ENCODE measurements around the gene VEPH1. TPM values are rescaled to one million over a fixed set of nuclear protein-coding genes. Genes with fewer than 3 reads are reported as not detected.

The VEPH1 gene
- total RNA-seq, 1 experiment from 2014 or later, result 0.51 TPM

GRCh38 chr3:157477441-157477840, 25.8 kb downstream of the VEPH1 start:
- Histone ChIP-seq H3K4me3 (ENCODE audit: low read depth in 2 of 2, low read length in 2 of 2) (no peak overlapping the region), H3K27ac (ENCODE audit: low read length) (no peak overlapping the region), H3K27me3 (ENCODE audit: control insufficient read depth, insufficient read depth, low read length) (no peaks in the 10 kb centered on the region), H3K4me1 (ENCODE audit: control insufficient read depth, insufficient read depth, low read length) (no peaks in the 10 kb centered on the region), H3K9me3 (ENCODE audit: control insufficient read depth, insufficient read depth, low read depth, low read length) (no peaks in the 10 kb centered on the region), H3K36me3 (ENCODE audit: control insufficient read depth, insufficient read depth, low read length) (no peaks in the 10 kb centered on the region)
- CTCF ChIA-PET, result no interaction called here
- no peak for DNase-seq (ENCODE audit: low read depth, low spot score)
- BruUV-seq (replicated peaks), result no TSS peak
- intact Hi-C loops (cut with micrococcal nuclease; ENCODE audit: unreplicated experiment) (no loop called here), in situ Hi-C loops (cut with HindIII; ENCODE audit: low pct_unique_long_range_greater_than_20kb, low sequenced_read_pairs) (no loop called here)
- no peak for TF ChIP-seq TCF7L2 (IDR thresholded peaks at IDR 0.05; ENCODE audit: low read depth, low read length)
- no peak for TF ChIP-seq CTCF (IDR thresholded peaks at IDR 0.05)
- TF ChIP-seq REST (IDR thresholded peaks at IDR 0.05; ENCODE audit: insufficient read depth in 1 of 2, low read depth in 2 of 2, low read length in 1 of 2), result no peak
- TF ChIP-seq POLR2AphosphoS5 (IDR thresholded peaks at IDR 0.05; ENCODE audit: low read depth, low read length), result no peak
- no peak for TF ChIP-seq SIN3A (IDR thresholded peaks at IDR 0.05; ENCODE audit: borderline replicate concordance, insufficient read depth, low read depth, low read length)
- ATAC-seq, result no peak
- POLR2A ChIA-PET, result no interaction called here

DNA sequence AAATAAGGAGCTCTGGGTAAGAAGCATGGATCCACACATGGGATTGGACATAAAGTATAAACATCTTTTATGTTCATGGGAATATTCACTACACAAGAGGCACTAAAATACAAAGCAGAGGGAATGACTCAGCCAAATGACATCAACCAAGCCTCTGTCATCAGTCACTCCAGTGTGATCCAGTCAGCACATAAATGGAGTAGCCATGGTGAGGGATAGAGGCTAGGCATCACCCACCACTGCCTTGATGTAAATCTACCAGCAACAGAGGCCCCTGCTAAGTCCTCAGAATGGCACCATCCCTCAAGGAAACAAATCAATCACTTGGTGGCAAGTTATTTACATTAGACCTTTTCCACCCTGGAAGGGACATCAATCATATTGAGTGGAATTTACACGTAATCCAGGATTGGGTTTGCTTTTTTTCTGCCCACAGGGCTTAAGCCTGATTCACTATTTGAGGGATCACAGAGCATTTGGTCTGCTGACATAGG, 27.2 kb downstream of the VEPH1 start:
- TF ChIP-seq CTCF (IDR thresholded peaks at IDR 0.05) (no peak), SIN3A (IDR thresholded peaks at IDR 0.05; ENCODE audit: borderline replicate concordance, insufficient read depth, low read depth, low read length) (no peak), REST (IDR thresholded peaks at IDR 0.05; ENCODE audit: insufficient read depth in 1 of 2, low read depth in 2 of 2, low read length in 1 of 2) (no peak), TCF7L2 (IDR thresholded peaks at IDR 0.05; ENCODE audit: low read depth, low read length) (no peak), POLR2AphosphoS5 (IDR thresholded peaks at IDR 0.05; ENCODE audit: low read depth, low read length) (no peak)
- no peaks in the 10 kb centered on the region for H3K4me1 ChIP-seq (ENCODE audit: control insufficient read depth, insufficient read depth, low read length)
- no TSS peak for BruUV-seq (replicated peaks)
- ATAC-seq (no peak), DNase-seq (ENCODE audit: low read depth, low spot score) (no peak)
- in situ Hi-C loops (cut with HindIII; ENCODE audit: low pct_unique_long_range_greater_than_20kb, low sequenced_read_pairs), result no loop called here
- no peak overlapping the region for H3K27ac ChIP-seq (ENCODE audit: low read length)
- ChIA-PET CTCF (no interaction called here), POLR2A (no interaction called here)
- no peak overlapping the region for H3K4me3 ChIP-seq (ENCODE audit: low read depth in 2 of 2, low read length in 2 of 2)
- H3K36me3 ChIP-seq (ENCODE audit: control insufficient read depth, insufficient read depth, low read length), result no peaks in the 10 kb centered on the region
- no peaks in the 10 kb centered on the region for H3K9me3 ChIP-seq (ENCODE audit: control insufficient read depth, insufficient read depth, low read depth, low read length)
- no peaks in the 10 kb centered on the region for H3K27me3 ChIP-seq (ENCODE audit: control insufficient read depth, insufficient read depth, low read length)
- intact Hi-C loops (cut with micrococcal nuclease; ENCODE audit: unreplicated experiment), result no loop called here
